Keratinocyte (primary cell): ENCODE data around the gene SIRT7. TPM values are rescaled to one million over a fixed set of nuclear protein-coding genes. Genes with fewer than 3 reads are reported as not detected.

Experiments used
- DNase-seq: peaks from one replicate; pipeline ENCODE4 v3.0.0-alpha.2; 2011; ENCODE audit warnings: low read depth, missing footprints, low spot score
- FAIRE-seq: peaks from 2 replicates; lab custom pipeline; 2011; peaks lifted over from hg19 to GRCh38; lab: Jason Lieb, UNC
- H2AFZ ChIP-seq: 2 replicates; pipeline ENCODE4 v1.6.0; 2012; ENCODE audit warnings: low read length, control low read depth, inconsistent platforms; ENCODE audit not compliant: control insufficient read depth
- H3K27ac ChIP-seq: 2 replicates; pipeline ENCODE4 v1.5.1; 2011; ENCODE audit warnings: low read length; ENCODE audit not compliant: control insufficient read depth, insufficient read depth
- H3K27me3 ChIP-seq: 3 replicates; pipeline ENCODE4 v1.6.0; 2011; ENCODE audit warnings: low read length; ENCODE audit not compliant: control insufficient read depth, insufficient read depth; ENCODE audit errors: extremely low read depth
- H3K36me3 ChIP-seq, 2 experiments: 2 replicates in 1 of 2; 3 replicates in 1 of 2; pipeline ENCODE4 v1.5.1; 2011; ENCODE audit warnings: low read length in 2 of 2, mild to moderate bottlenecking in 1 of 2; ENCODE audit not compliant: control insufficient read depth in 2 of 2, insufficient read depth in 2 of 2; ENCODE audit errors: extremely low read depth in 1 of 2
- H3K4me1 ChIP-seq: 3 replicates; pipeline ENCODE4 v1.5.1; 2011; ENCODE audit warnings: low read length; ENCODE audit not compliant: control insufficient read depth, insufficient read depth; ENCODE audit errors: extremely low read depth
- H3K4me2 ChIP-seq: 3 replicates; pipeline ENCODE4 v1.6.0; 2011; ENCODE audit warnings: low read depth, low read length; ENCODE audit not compliant: control insufficient read depth, insufficient read depth; ENCODE audit errors: extremely low read depth
- H3K4me3 ChIP-seq, 3 experiments: fragments of 200-600 bp in 1 of 3; sonication (generic) in 1 of 3; 2 replicates in 2 of 3; 3 replicates in 1 of 3; pipeline ENCODE4 v1.5.1; 2011 to 2016; ENCODE audit warnings: low read length in 3 of 3, mild to moderate bottlenecking in 3 of 3, control low read depth in 2 of 3, inconsistent platforms in 1 of 3, low read depth in 1 of 3, mixed read lengths in 1 of 3, mixed run types in 1 of 3, moderate library complexity in 1 of 3; ENCODE audit not compliant: control insufficient read depth in 2 of 3, insufficient read depth in 2 of 3; ENCODE audit errors: extremely low read depth in 1 of 3
- H3K79me2 ChIP-seq: 2 replicates; pipeline ENCODE4 v1.6.0; 2012; ENCODE audit warnings: low read length; ENCODE audit not compliant: control insufficient read depth, insufficient read depth
- H3K9ac ChIP-seq: 3 replicates; pipeline ENCODE4 v1.6.0; 2011; ENCODE audit warnings: low read length; ENCODE audit not compliant: control insufficient read depth, insufficient read depth; ENCODE audit errors: extremely low read depth
- H3K9me1 ChIP-seq: 3 replicates; pipeline ENCODE4 v1.6.0; 2011; ENCODE audit warnings: low read length; ENCODE audit not compliant: control insufficient read depth, insufficient read depth; ENCODE audit errors: extremely low read depth
- H3K9me3 ChIP-seq: 2 replicates; pipeline ENCODE4 v1.5.1; 2012; ENCODE audit warnings: low read depth, low read length; ENCODE audit not compliant: control insufficient read depth
- H4K20me1 ChIP-seq: 3 replicates; pipeline ENCODE4 v1.6.0; 2011; ENCODE audit warnings: low read length; ENCODE audit not compliant: control insufficient read depth, insufficient read depth; ENCODE audit errors: extremely low read depth
- EZH2 ChIP-seq: IDR thresholded peaks from one replicate; pipeline ENCODE4 v1.6.1; 2012; ENCODE audit warnings: inconsistent platforms, mild to moderate bottlenecking, low read length, moderate library complexity
- dilution Hi-C: fragments of 300-500 bp; cut with MboI; formaldehyde crosslinking; loops from one replicate; pipeline ENCODE4 v1.7.0; 2020; ENCODE audit warnings: low sequenced_read_pairs; ENCODE audit not compliant: extremely low pct_ligation_motif_present
- polyA plus RNA-seq, 5 experiments: library from polyadenylated mRNA; depleted of rRNA in 3 of 5; stranded (reverse) in 3 of 5; stranded (forward) in 1 of 5; unstranded in 1 of 5; fragments of >200 nt; gene quantifications; 1 replicate in 1 of 5; 2 replicates in 3 of 5; 3 replicates in 1 of 5; pipeline versions ENCODE4 v1.2.1 to v1.2.3, GENCODE V29; 2011 to 2012; ENCODE audit warnings: missing spikeins in 2 of 5, low read depth in 1 of 5, low replicate concordance in 1 of 5
- TF ChIP-seq, protein P1 (sequence below), 3 experiments: IDR thresholded peaks in 1 of 3; conservative IDR thresholded peaks in 1 of 3; optimal IDR thresholded peaks in 1 of 3; 2 replicates in 2 of 3; 3 replicates in 1 of 3; pipeline versions ENCODE3 to v1.5.1; 2011; ENCODE audit warnings: low read length in 3 of 3, mild to moderate bottlenecking in 3 of 3, moderate library complexity in 2 of 3, control low read depth in 1 of 3, inconsistent platforms in 1 of 3; ENCODE audit not compliant: insufficient read depth in 2 of 3; ENCODE audit errors: extremely low read depth in 1 of 3

The SIRT7 gene
- polyA plus RNA-seq, 1 donor (not counting 4 experiments of a cell fraction or from before 2014, with no cell fraction given) = 6.9 TPM

DNA sequence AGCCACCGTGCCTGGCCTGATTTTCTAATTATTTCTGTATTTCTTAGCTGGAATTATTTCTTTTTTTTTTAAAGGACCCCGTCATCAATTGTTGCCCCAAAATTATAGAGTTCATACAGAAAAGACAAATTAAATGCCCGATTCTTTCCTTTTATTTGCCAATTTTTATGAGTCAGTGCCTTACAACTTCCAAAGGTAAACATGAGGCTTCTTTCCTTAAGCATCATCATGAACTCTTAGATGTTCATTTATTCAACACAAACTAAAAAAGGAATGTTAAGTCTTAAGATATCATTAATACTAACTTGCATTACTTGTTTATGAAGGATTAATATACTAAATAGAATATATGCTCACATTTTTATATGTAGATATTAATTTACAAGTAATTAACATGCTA is 39.7 kb downstream of the SIRT7 start:
- H4K20me1 ChIP-seq = no peaks in the 10 kb centered on the region
- H3K36me3 ChIP-seq = peaks cover 7 to 15% of the 10 kb centered on the region in 2 experiments
- no peak overlapping the region for H2AFZ ChIP-seq
- no peaks in the 10 kb centered on the region for H3K9me1 ChIP-seq
- DNase-seq = no peak
- no peaks in the 10 kb centered on the region for H3K9me3 ChIP-seq
- dilution Hi-C loops = no loop called here
- no peak overlapping the region for H3K4me3 ChIP-seq
- H3K4me2 ChIP-seq = no peak overlapping the region
- peaks cover 2% of the 10 kb centered on the region for H3K4me1 ChIP-seq
- no peak for FAIRE-seq
- H3K79me2 ChIP-seq = no peaks in the 10 kb centered on the region
- no peak overlapping the region for H3K27ac ChIP-seq
- H3K27me3 ChIP-seq = no peaks in the 10 kb centered on the region
- TF ChIP-seq, protein P1, sequence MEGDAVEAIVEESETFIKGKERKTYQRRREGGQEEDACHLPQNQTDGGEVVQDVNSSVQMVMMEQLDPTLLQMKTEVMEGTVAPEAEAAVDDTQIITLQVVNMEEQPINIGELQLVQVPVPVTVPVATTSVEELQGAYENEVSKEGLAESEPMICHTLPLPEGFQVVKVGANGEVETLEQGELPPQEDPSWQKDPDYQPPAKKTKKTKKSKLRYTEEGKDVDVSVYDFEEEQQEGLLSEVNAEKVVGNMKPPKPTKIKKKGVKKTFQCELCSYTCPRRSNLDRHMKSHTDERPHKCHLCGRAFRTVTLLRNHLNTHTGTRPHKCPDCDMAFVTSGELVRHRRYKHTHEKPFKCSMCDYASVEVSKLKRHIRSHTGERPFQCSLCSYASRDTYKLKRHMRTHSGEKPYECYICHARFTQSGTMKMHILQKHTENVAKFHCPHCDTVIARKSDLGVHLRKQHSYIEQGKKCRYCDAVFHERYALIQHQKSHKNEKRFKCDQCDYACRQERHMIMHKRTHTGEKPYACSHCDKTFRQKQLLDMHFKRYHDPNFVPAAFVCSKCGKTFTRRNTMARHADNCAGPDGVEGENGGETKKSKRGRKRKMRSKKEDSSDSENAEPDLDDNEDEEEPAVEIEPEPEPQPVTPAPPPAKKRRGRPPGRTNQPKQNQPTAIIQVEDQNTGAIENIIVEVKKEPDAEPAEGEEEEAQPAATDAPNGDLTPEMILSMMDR (optimal IDR thresholded peaks at IDR 0.05 in 1 of 3, IDR thresholded peaks at IDR 0.05 in 1 of 3, conservative IDR thresholded peaks at IDR 0.05 in 1 of 3; ENCODE audit: extremely low read depth in 1 of 3, insufficient read depth in 2 of 3, low read length in 3 of 3) = no peak
- TF ChIP-seq EZH2 = no peak
- no peak overlapping the region for H3K9ac ChIP-seq

DNA sequence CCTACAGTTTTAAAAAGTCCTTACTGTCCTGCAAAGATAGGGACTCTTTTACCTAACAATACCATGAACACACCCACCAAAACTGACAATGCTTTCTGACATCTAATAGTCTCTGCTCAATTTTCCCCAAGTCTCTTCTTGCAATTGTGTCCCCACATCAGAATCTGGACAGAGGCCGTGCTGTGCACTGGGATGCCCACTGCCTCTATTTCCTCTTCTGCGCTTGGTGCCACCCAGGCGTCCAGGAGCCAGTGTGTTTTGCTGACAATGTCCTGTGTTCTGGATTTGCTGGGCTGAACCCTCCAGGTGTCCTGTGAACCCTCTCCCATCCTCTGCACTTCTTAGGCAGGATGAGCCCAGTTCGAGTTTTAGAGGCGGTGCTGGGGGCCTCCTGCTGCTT is 40.4 kb downstream of the SIRT7 start:
- no peak for FAIRE-seq
- Histone ChIP-seq H3K9ac (no peak overlapping the region), H3K27ac (no peak overlapping the region), H3K79me2 (no peaks in the 10 kb centered on the region), H3K4me1 (peaks cover 2% of the 10 kb centered on the region), H3K9me3 (no peaks in the 10 kb centered on the region), H3K4me2 (no peak overlapping the region), H3K9me1 (no peaks in the 10 kb centered on the region), H3K27me3 (no peaks in the 10 kb centered on the region), H4K20me1 (no peaks in the 10 kb centered on the region), H3K4me3 (no peak overlapping the region), H3K36me3 (peaks cover 7 to 15% of the 10 kb centered on the region in 2 experiments), H2AFZ (no peak overlapping the region)
- dilution Hi-C loops = no loop called here
- no peak for TF ChIP-seq EZH2
- TF ChIP-seq, protein P1 (optimal IDR thresholded peaks at IDR 0.05 in 1 of 3, IDR thresholded peaks at IDR 0.05 in 1 of 3, conservative IDR thresholded peaks at IDR 0.05 in 1 of 3; ENCODE audit: extremely low read depth in 1 of 3, insufficient read depth in 2 of 3, low read length in 3 of 3) = no peak
- no peak for DNase-seq
